PC-3 (cell line): ENCODE results near the gene ZNF800. TPM values are rescaled to one million over a fixed set of nuclear protein-coding genes. Genes with fewer than 3 reads are reported as not detected.

Experiments
- ATAC-seq: fragments of 200-7000 bp; cut with Tn5 transposase; 2 replicates; pipeline ENCODE4 v1.9.1; 2020; ENCODE audit warnings: mild to moderate bottlenecking, moderate library complexity
- Bru-seq: library from RNA; stranded (reverse); fragments of 400-500 nt; gene quantifications from one replicate; lab custom pipeline; 2021; lab: Mats Ljungman, UMichigan
- BruChase-seq, 2 experiments: library from RNA; stranded (reverse); fragments of 400-500 nt; gene quantifications; one replicate each; lab custom pipeline; 2021; lab: Mats Ljungman, UMichigan
- BruUV-seq: library from RNA; stranded (reverse); fragments of 400-500 nt; replicated peaks from 2 replicates; lab custom pipeline; 2021; lab: Mats Ljungman, UMichigan
- CTCF ChIA-PET: fragments of 300-600 bp; sonication (Branson Sonifier 250); formaldehyde crosslinking; loops from one replicate; lab custom pipeline; 2022; ENCODE audit warnings: antibody characterized with exemption; lab: Charles Lee
- POLR2A ChIA-PET: fragments of 300-600 bp; sonication (Branson Sonifier 250); formaldehyde crosslinking; loops from one replicate; lab custom pipeline; 2022; ENCODE audit warnings: antibody characterized with exemption; ENCODE audit not compliant: unreplicated experiment; lab: Charles Lee
- DNase-seq: peaks from one replicate; pipeline ENCODE4 v3.0.0-alpha.2; 2015
- H2AFZ ChIP-seq: fragments of 300-600 bp; sonication (generic); 2 replicates; pipeline ENCODE4 v1.6.0; 2016; ENCODE audit warnings: antibody characterized with exemption, low read length
- H3F3A ChIP-seq: fragments of 300-600 bp; sonication (generic); one replicate; pipeline ENCODE4 v1.6.0; 2017; ENCODE audit warnings: antibody characterized with exemption, low read length, control low read depth, mild to moderate bottlenecking; ENCODE audit not compliant: unreplicated experiment
- H3K27ac ChIP-seq: fragments of 300-600 bp; sonication (generic); 2 replicates; pipeline ENCODE4 v1.5.1; 2016; ENCODE audit warnings: mild to moderate bottlenecking, low read length
- H3K27me3 ChIP-seq: fragments of 300-600 bp; sonication (generic); 2 replicates; pipeline ENCODE4 v1.6.1; 2016; ENCODE audit warnings: low read length, mixed read lengths
- H3K36me3 ChIP-seq: fragments of 300-600 bp; sonication (generic); 2 replicates; pipeline ENCODE4 v1.6.1; 2016; ENCODE audit warnings: low read depth, mixed run types, low read length, mixed read lengths
- H3K4me1 ChIP-seq: fragments of 300-600 bp; sonication (generic); 2 replicates; pipeline ENCODE4 v1.5.1; 2016; ENCODE audit warnings: low read length; ENCODE audit not compliant: insufficient read depth
- H3K4me2 ChIP-seq: fragments of 300-600 bp; sonication (generic); 2 replicates; pipeline ENCODE4 v1.6.0; 2016; ENCODE audit warnings: low read length
- H3K4me3 ChIP-seq: fragments of 300-600 bp; sonication (generic); 2 replicates; pipeline ENCODE4 v1.5.1; 2016; ENCODE audit warnings: mild to moderate bottlenecking, low read length, mixed read lengths
- H3K79me2 ChIP-seq: fragments of 300-600 bp; sonication (generic); 2 replicates; pipeline ENCODE4 v1.6.1; 2017; ENCODE audit warnings: low read length, mixed read lengths
- H3K9ac ChIP-seq: fragments of 300-600 bp; sonication (generic); 2 replicates; pipeline ENCODE4 v1.6.0; 2016; ENCODE audit warnings: mild to moderate bottlenecking, low read length
- H3K9me2 ChIP-seq: fragments of 300-600 bp; sonication (generic); replicated peaks from 2 replicates; pipeline ENCODE4 v1.6.1; 2016; ENCODE audit warnings: mixed run types, low read length, mixed read lengths
- H3K9me3 ChIP-seq: fragments of 300-600 bp; sonication (generic); 2 replicates; pipeline ENCODE4 v1.6.1; 2016; ENCODE audit warnings: low read length, mixed read lengths
- H4K20me1 ChIP-seq: fragments of 300-600 bp; sonication (generic); 2 replicates; pipeline ENCODE4 v1.6.1; 2016; ENCODE audit warnings: low read length, mixed read lengths
- CTCF ChIP-seq: fragments of 300-600 bp; sonication (generic); conservative IDR thresholded peaks from 2 replicates; pipeline ENCODE4 v1.5.1; 2017; ENCODE audit warnings: antibody characterized with exemption, low read depth, mild to moderate bottlenecking, low read length
- EZH2 ChIP-seq: fragments of 300-600 bp; sonication (generic); IDR thresholded peaks from one replicate; pipeline ENCODE4 v1.6.1; 2017; ENCODE audit warnings: antibody characterized with exemption, mild to moderate bottlenecking, low read length; ENCODE audit not compliant: unreplicated experiment
- EZH2phosphoT487 ChIP-seq: fragments of 300-600 bp; sonication (generic); IDR thresholded peaks from 2 replicates; pipeline ENCODE4 v1.6.1; 2018; ENCODE audit warnings: mild to moderate bottlenecking, antibody characterized with exemption, low read length, borderline replicate concordance
- intact Hi-C: fragments of 100-400 bp; cut with micrococcal nuclease; formaldehyde crosslinking; loops from 2 replicates; pipeline ENCODE4 v1.9.0; 2023
- long read RNA-seq: library from polyadenylated mRNA; unstranded; transcript quantifications from one replicate; pipeline ENCODE4 v2.0.0, GENCODE V29; 2021; ENCODE audit not compliant: unreplicated experiment
- total RNA-seq: library from RNA; depleted of rRNA; stranded (reverse); fragments of >200 nt; gene quantifications from 2 replicates; pipeline ENCODE4 v1.2.3, GENCODE V29; 2014; rRNA removed

The ZNF800 gene
- total RNA-seq: 13.2 and 18.5 TPM in 2 replicates
- Bru-seq, nascent RNA: percentile 85 among the genes with signal in this experiment
- percentile 91 among the genes with signal in this experiment for BruChase-seq, experiment 1, labeled RNA remaining after a 6-hour chase
- BruChase-seq, experiment 2, labeled RNA remaining after a 2-hour chase: percentile 95 among the genes with signal in this experiment
- long read RNA-seq, full-length matches to known transcripts: 7 of 32 reads
- long read RNA-seq, partial matches to known transcripts: 9 of 32 reads
- long read RNA-seq, other reads (novel, unspliced or antisense): 16 of 32 reads

GRCh38 chr7:127392566-127393367 is at the start of gene ZNF800:
Gene ZNF800 (minus strand): TSS chr7:127392708. CDS start chr7:127391557, 1,151 bp downstream.
- Histone ChIP-seq H3K4me2 (peak within 1 kb of the TSS; percentile 92), H3K9me3 (no peaks in the 10 kb centered on the region), H3F3A (no peaks in the 10 kb centered on the region), H3K79me2 (peaks cover 48% of the 10 kb centered on the region), H3K36me3 (peaks cover 18% of the 10 kb centered on the region; the same call in 1 of the 2 replicates), H3K9me2 (no peaks in the 10 kb centered on the region), H3K4me1 (peaks cover 21% of the 10 kb centered on the region), H3K9ac (peak within 1 kb of the TSS; percentile 94), H3K27me3 (no peaks in the 10 kb centered on the region), H2AFZ (peak within 1 kb of the TSS; percentile 91), H3K27ac (peak within 1 kb of the TSS; percentile 63), H4K20me1 (no peaks in the 10 kb centered on the region), H3K4me3 (peak within 1 kb of the TSS; percentile 99)
- no peak for TF ChIP-seq CTCF
- no peak for TF ChIP-seq EZH2
- BruUV-seq: TSS peak; percentile 86
- ChIA-PET CTCF (interaction anchor here (0.7 to 1.0 kb wide), 2 partner anchors 55 to 192 kb away, joined by 3 to 4 read pairs; partner anchors contain the start of gene GCC1), POLR2A (interaction anchor here (0.6 to 1.0 kb wide), 2 partner anchors 44 to 1940 kb away, joined by 3 to 6 read pairs; no protein-coding TSS in a partner anchor)
- intact Hi-C loops: loop anchor here (5.0 kb wide), 3 partner anchors 45 to 140 kb away; partner anchors contain the start of gene GRM8
- ATAC-seq (peak; percentile 88), DNase-seq (peak; percentile 77)

- ChIA-PET CTCF (no interaction called here), POLR2A (no interaction called here)
- H3K27ac ChIP-seq: no peak overlapping the region
- no peak for ATAC-seq
- no peaks in the 10 kb centered on the region for H3K79me2 ChIP-seq
- H3K27me3 ChIP-seq: no peaks in the 10 kb centered on the region
- no peaks in the 10 kb centered on the region for H4K20me1 ChIP-seq
- BruUV-seq: no TSS peak
- H3K9me3 ChIP-seq: no peaks in the 10 kb centered on the region
- H3K9me2 ChIP-seq: no peaks in the 10 kb centered on the region
- no peak for TF ChIP-seq EZH2phosphoT487
- no peak for TF ChIP-seq CTCF
- TF ChIP-seq EZH2: no peak
- no peak overlapping the region for H2AFZ ChIP-seq
- no peak for DNase-seq
- no peak overlapping the region for H3K4me2 ChIP-seq
- intact Hi-C loops: loop anchor here (5.0 kb wide), 1 partner anchor 188 kb away; the partner anchor contains the start of gene GRM8
- H3K9ac ChIP-seq: no peak overlapping the region
- H3K4me3 ChIP-seq: no peak overlapping the region
- H3K4me1 ChIP-seq: peaks cover 19% of the 10 kb centered on the region
- H3F3A ChIP-seq: no peaks in the 10 kb centered on the region
- H3K36me3 ChIP-seq: no peaks in the 10 kb centered on the region
Observed at GRCh38 chr7:127440206-127440605, 47.7 kb upstream of the ZNF800 start.
